Measurements from ENCODE around the gene KRTAP2-3.

Gene KRTAP2-3

DNA sequence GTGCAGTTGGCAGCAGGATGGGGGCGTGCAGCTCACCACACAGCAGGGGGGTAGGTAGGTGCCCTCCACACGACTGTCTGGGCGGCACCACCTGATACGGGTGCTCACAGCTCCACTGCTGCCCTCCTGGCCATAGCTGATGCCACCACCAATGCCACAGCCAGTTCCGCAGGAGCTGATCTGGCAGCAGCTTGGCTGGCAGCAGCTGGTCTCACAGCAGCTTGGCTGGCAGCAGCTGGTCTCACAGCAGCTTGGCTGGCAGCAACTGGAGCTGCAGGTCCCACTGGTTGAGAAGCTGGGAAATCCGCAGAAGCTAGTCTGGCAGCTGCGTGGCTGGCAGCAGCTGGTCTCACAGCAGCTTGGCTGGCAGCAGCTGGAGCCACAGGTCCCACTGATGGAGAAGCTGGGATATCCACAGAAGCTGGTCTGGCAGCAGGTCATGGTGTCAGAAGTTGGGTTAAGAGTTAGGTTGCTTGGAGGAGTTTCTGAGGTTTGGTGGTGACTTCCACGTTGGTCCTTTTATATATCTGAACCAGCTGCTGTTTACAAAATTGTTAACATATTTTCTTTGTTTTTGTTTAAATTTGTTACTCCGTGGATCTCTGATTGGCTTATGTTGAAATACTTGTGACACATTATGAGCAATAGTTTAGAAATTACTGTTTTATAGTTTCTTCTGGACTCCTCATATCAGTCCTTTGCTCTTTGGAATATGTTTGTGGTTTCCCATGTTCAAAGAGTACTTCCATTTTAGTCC is 33.0 kb downstream of the KRTAP2-3 start, which contains the start of gene KRTAP1-5:
Gene KRTAP1-5, minus strand, starts transcription at position 494 of the 757 bp plus-strand sequence. Its CDS starts 53 bp downstream, at position 441.
- DNase-seq: no peak

DNA sequence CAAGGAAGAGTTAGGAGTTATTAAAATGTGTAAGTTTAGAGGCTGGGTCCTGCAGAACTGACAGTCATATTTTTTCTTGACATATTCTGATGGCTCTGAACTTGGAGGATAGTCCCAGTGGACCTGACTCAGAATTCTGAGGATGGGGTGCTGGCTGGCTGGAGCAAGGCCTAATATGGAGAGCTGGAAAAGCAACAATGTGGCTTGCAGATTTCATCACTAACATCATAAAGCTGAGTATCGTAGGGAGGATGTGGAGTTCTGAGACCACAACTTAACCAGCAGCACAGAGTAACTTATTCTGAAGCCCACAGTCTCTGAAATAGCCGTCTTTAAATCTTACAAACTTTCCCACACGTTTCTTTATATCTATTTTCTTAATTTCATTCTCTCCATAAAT is 35.2 kb downstream of the KRTAP2-3 start:
- no peak for DNase-seq

- no peak for DNase-seq
These were observed 39.6 kb downstream of the KRTAP2-3 start for GRCh38 chr17:41020336-41020735.

GRCh38 chr17:41019415-41019814 is 40.5 kb downstream of the KRTAP2-3 start:
- no peak for DNase-seq

GRCh38 chr17:41018541-41018940 is 41.4 kb downstream of the KRTAP2-3 start:
- DNase-seq: no peak

GRCh38 chr17:41016578-41017215 is 43.2 kb downstream of the KRTAP2-3 start:
- DNase-seq: no peak

GRCh38 chr17:41015454-41015853 is 44.5 kb downstream of the KRTAP2-3 start:
- DNase-seq: no peak

DNA sequence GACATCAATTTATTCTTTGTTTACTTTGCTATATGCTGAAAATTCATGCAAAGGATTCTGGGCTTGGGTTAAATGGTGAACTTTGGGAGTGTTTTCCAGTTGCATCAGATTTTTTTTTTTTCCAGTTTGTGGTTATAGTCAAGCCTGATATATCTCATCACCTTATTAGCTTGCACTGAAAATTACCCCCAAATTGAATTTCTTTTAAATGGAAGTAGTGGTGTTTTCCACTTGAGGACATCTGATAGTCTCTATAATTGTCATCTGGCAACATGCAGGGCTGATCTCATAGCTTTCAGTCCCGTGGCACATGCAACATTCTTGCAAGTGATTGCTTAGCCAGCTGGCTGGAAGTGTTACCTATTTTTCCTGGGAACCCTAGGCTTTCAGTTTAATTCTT is 46.3 kb downstream of the KRTAP2-3 start:
- DNase-seq: no peak

GRCh38 chr17:41013181-41013580 is 46.7 kb downstream of the KRTAP2-3 start:
- DNase-seq: no peak

DNA sequence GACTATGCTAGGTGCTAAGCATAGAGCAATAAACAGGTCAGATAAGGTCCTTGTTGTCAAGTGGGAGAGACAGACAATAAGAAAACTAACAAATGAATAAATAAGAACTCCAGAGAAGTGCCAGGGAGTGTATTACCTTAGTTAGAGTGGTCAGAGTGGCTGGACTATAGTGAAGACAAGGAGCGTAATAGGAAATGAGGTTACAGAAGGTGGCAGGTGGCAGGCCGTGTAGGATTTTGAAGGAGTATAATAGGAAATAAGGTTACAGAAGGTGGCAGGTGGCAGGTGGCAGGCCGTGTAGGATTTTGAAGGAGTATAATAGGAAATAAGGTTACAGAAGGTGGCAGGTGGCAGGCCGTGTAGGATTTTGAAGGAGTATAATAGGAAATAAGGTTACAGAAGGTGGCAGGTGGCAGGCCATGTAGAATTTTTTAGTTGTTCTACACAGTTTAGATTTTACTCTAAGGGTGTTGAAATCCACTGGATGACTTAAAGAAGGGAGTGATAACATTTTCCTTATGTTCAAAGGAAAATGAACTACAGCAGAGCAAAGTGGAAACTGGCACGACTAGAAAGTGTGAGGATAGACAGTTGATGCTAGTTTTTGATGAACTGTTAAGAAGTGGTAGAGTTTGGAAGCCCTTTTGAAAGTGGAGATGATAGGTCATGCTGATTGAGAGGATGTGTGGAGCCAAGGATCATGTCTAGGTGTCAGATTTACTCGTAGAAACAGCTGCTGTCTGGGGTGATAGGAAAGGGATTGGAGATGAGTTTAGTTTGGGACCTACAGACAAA is 47.4 kb downstream of the KRTAP2-3 start:
- no peak for DNase-seq

DNA sequence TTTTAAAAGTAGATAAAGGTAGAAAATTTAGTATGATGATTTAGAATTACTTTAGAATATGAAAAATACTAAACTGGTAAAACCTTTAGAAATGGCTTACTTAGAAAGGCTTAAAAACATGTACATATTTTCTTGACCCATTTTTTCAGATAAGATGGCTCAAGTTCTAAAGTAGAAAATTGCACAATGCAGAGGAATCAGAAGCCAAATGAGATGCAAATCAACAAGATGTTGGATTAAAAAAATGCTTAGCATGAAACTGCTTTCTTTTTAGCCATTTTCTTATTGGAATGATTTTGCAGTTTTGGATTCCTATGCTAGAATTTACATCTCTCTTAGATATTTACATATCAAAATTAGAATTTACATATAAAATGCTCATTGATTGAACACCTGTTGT is 49.5 kb downstream of the KRTAP2-3 start:
- no peak for DNase-seq

DNA sequence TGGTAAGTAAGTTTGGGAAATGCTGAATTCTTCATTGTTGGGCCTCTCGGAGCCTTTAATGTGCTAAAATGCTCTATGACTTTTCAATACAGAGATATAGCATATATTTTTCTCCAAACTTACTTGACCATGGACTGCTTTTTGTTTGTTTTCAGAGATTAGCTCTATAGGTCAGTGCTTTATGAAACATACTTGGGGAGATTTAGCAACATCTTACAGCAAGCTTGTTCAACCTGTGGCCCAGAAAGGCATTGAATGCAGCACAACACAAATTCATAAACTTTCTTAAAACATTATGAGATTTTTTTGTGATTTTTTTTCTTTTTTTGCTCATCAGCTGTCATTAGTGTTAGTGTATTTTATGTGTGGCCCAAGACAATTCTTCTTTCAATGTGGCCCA is 50.0 kb downstream of the KRTAP2-3 start:
- DNase-seq: no peak

GRCh38 chr17:41009301-41009760 is 50.6 kb downstream of the KRTAP2-3 start:
- no peak for DNase-seq
